ENCODE data around the gene NELL1. TPM values are rescaled to one million over a fixed set of nuclear protein-coding genes. Genes with fewer than 3 reads are reported as not detected.

The NELL1 gene
- polyA plus RNA-seq, 1 experiment = not detected

GRCh38 chr11:21144531-21144930, 475.1 kb downstream of the NELL1 start:
- Histone ChIP-seq H3K27me3 (ENCODE audit: control insufficient read depth, insufficient read depth, low read length) (no peaks in the 10 kb centered on the region), H3K9me3 (ENCODE audit: control insufficient read depth, insufficient read depth, low read length) (peaks cover 6% of the 10 kb centered on the region; the same call in 1 of the 2 replicates), H3K27ac (ENCODE audit: low read depth, low read length) (no peak overlapping the region), H3K4me3 (ENCODE audit: low read depth, low read length) (no peak overlapping the region)
- ChIA-PET CTCF (no interaction called here), POLR2A (no interaction called here)
- no peak for DNase-seq (ENCODE audit: low read depth, low spot score)
- TF ChIP-seq CTCF (IDR thresholded peaks at IDR 0.05; ENCODE audit: low read depth, low read length) = no peak

GRCh38 chr11:21148376-21148775, 479.0 kb downstream of the NELL1 start:
- POLR2A ChIA-PET = no interaction called here
- H3K4me3 ChIP-seq (ENCODE audit: low read depth, low read length) = no peak overlapping the region
- CTCF ChIA-PET = no interaction called here

GRCh38 chr11:21160140-21160539, 490.8 kb downstream of the NELL1 start:
- no peaks in the 10 kb centered on the region for H3K27me3 ChIP-seq (ENCODE audit: control insufficient read depth, insufficient read depth, low read length)
- no peak for TF ChIP-seq CTCF (IDR thresholded peaks at IDR 0.05; ENCODE audit: low read depth, low read length)
- peaks cover 8% of the 10 kb centered on the region for H3K9me3 ChIP-seq (ENCODE audit: control insufficient read depth, insufficient read depth, low read length)
- ChIA-PET POLR2A (no interaction called here), CTCF (no interaction called here)
- no peak for DNase-seq (ENCODE audit: low read depth, low spot score)
- no peak overlapping the region for H3K27ac ChIP-seq (ENCODE audit: low read depth, low read length)
- no peak overlapping the region for H3K4me3 ChIP-seq (ENCODE audit: low read depth, low read length)

More at GRCh38 chr11:21148376-21148775, 479.0 kb downstream of the NELL1 start:
- no peak for DNase-seq (ENCODE audit: low read depth, low spot score)
- Histone ChIP-seq H3K27ac (ENCODE audit: low read depth, low read length) (no peak overlapping the region), H3K9me3 (ENCODE audit: control insufficient read depth, insufficient read depth, low read length) (peaks cover 3% of the 10 kb centered on the region; the same call in 1 of the 2 replicates), H3K27me3 (ENCODE audit: control insufficient read depth, insufficient read depth, low read length) (no peaks in the 10 kb centered on the region)
- TF ChIP-seq CTCF (IDR thresholded peaks at IDR 0.05; ENCODE audit: low read depth, low read length) = no peak

GRCh38 chr11:21169639-21170038, 500.3 kb downstream of the NELL1 start:
- Histone ChIP-seq H3K9me3 (ENCODE audit: control insufficient read depth, insufficient read depth, low read length) (peaks cover 5% of the 10 kb centered on the region), H3K27me3 (ENCODE audit: control insufficient read depth, insufficient read depth, low read length) (no peaks in the 10 kb centered on the region), H3K4me3 (ENCODE audit: low read depth, low read length) (no peak overlapping the region), H3K27ac (ENCODE audit: low read depth, low read length) (no peak overlapping the region)
- POLR2A ChIA-PET = no interaction called here
- no peak for TF ChIP-seq CTCF (IDR thresholded peaks at IDR 0.05; ENCODE audit: low read depth, low read length)
- DNase-seq (ENCODE audit: low read depth, low spot score) = no peak
- CTCF ChIA-PET = no interaction called here

- H3K27me3 ChIP-seq (ENCODE audit: control insufficient read depth, insufficient read depth, low read length) = no peaks in the 10 kb centered on the region
- DNase-seq (ENCODE audit: low read depth, low spot score) = no peak
- ChIA-PET CTCF (no interaction called here), POLR2A (no interaction called here)
- H3K4me3 ChIP-seq (ENCODE audit: low read depth, low read length) = no peak overlapping the region
- H3K9me3 ChIP-seq (ENCODE audit: control insufficient read depth, insufficient read depth, low read length) = peaks cover 7% of the 10 kb centered on the region
- TF ChIP-seq CTCF (IDR thresholded peaks at IDR 0.05; ENCODE audit: low read depth, low read length) = no peak
- no peak overlapping the region for H3K27ac ChIP-seq (ENCODE audit: low read depth, low read length)
These were observed 504.1 kb downstream of the NELL1 start for GRCh38 chr11:21173476-21173875.
